Measurements from ENCODE around the gene DLG2.

The DLG2 gene

DNA sequence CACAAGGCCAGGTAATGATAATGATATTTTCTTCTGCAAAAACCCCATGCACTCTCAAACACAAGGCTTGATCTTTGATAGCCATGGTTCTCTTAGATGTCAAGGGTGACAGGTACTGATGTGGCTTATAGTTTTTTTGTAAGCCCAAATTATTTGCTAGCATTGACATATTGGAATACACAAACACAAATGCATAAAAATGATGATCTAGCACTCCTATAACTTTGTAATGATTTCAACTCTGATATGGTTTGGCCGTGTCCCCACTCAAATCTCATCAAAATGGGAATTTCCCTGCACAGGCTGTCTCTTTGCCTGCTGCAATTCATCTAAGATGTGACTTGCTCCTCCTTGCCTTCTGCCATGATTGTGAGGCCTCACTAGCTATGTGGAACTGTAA is 1768.5 kb downstream of the DLG2 start:
- TF ChIP-seq, protein P1, sequence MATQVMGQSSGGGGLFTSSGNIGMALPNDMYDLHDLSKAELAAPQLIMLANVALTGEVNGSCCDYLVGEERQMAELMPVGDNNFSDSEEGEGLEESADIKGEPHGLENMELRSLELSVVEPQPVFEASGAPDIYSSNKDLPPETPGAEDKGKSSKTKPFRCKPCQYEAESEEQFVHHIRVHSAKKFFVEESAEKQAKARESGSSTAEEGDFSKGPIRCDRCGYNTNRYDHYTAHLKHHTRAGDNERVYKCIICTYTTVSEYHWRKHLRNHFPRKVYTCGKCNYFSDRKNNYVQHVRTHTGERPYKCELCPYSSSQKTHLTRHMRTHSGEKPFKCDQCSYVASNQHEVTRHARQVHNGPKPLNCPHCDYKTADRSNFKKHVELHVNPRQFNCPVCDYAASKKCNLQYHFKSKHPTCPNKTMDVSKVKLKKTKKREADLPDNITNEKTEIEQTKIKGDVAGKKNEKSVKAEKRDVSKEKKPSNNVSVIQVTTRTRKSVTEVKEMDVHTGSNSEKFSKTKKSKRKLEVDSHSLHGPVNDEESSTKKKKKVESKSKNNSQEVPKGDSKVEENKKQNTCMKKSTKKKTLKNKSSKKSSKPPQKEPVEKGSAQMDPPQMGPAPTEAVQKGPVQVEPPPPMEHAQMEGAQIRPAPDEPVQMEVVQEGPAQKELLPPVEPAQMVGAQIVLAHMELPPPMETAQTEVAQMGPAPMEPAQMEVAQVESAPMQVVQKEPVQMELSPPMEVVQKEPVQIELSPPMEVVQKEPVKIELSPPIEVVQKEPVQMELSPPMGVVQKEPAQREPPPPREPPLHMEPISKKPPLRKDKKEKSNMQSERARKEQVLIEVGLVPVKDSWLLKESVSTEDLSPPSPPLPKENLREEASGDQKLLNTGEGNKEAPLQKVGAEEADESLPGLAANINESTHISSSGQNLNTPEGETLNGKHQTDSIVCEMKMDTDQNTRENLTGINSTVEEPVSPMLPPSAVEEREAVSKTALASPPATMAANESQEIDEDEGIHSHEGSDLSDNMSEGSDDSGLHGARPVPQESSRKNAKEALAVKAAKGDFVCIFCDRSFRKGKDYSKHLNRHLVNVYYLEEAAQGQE (IDR thresholded peaks at IDR 0.05; ENCODE audit: insufficient read depth in 1 of 2, low read depth in 2 of 2, low read length in 2 of 2) = no peak
- TF ChIP-seq FOXP2 (optimal IDR thresholded peaks at IDR 0.05; ENCODE audit: borderline replicate concordance, extremely low read depth, extremely low read length, insufficient read depth) (no peak), TAF1 (IDR thresholded peaks at IDR 0.05; ENCODE audit: borderline replicate concordance, insufficient read depth, low read length) (no peak), SIN3A (IDR thresholded peaks at IDR 0.05; ENCODE audit: borderline replicate concordance, insufficient read depth, low read length) (no peak), POLR2AphosphoS5 (IDR thresholded peaks at IDR 0.05; ENCODE audit: low read depth, low read length) (no peak)

DNA sequence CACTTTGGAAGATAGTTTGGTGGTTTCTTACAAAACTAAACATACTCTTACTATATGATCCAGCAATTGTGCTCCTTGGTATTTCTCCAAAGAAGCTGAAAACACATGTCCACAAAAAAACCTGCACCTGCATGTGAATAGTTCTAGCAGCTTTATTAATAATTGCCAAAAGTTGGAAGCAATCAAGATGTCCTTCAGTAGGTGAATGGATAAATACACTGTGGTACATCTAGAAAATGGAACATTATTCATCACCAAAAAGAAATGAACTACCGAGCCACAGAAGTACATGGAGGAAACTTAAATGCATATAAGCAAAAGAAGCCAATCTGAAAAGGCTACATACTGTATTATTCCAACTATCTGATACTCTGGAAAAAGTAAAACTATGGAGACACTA is 1771.9 kb downstream of the DLG2 start:
- TF ChIP-seq FOXP2 (optimal IDR thresholded peaks at IDR 0.05; ENCODE audit: borderline replicate concordance, extremely low read depth, extremely low read length, insufficient read depth) (no peak), SIN3A (IDR thresholded peaks at IDR 0.05; ENCODE audit: borderline replicate concordance, insufficient read depth, low read length) (no peak), TAF1 (IDR thresholded peaks at IDR 0.05; ENCODE audit: borderline replicate concordance, insufficient read depth, low read length) (no peak), POLR2AphosphoS5 (IDR thresholded peaks at IDR 0.05; ENCODE audit: low read depth, low read length) (no peak)
- TF ChIP-seq, protein P1 (IDR thresholded peaks at IDR 0.05; ENCODE audit: insufficient read depth in 1 of 2, low read depth in 2 of 2, low read length in 2 of 2) = no peak

DNA sequence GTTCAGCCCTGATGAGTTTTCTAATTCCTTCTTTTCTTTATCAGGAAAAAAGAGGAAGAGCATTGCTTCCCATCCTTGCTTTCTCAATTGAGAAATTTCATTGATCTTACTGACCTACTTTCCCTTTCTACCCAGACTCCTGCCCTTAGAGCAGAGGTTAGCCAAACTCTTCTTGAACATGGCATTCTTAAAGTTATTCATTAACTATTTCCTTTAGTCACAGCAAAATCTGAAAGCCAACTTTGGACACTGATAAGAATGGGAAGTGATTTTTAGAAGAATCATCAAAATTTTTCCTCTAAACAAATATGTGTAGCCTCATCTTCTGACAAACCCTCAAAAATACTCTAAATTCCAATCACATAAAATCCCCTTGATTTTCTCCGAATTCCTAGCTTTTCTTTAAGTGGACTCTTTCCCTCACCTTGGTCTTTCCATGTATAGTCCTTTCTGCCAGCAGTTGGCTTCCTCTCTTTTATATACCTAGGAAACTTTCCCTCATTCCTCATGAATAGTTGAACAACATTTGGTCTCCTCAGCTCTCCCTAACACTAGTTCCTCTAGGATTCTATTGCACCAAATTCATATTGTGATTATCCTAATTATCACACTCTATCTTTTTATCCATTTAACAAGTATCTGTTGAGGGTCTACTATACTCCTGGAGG is 1774.2 kb downstream of the DLG2 start:
- TF ChIP-seq TAF1 (IDR thresholded peaks at IDR 0.05; ENCODE audit: borderline replicate concordance, insufficient read depth, low read length) (no peak), SIN3A (IDR thresholded peaks at IDR 0.05; ENCODE audit: borderline replicate concordance, insufficient read depth, low read length) (no peak), FOXP2 (optimal IDR thresholded peaks at IDR 0.05; ENCODE audit: borderline replicate concordance, extremely low read depth, extremely low read length, insufficient read depth) (no peak), POLR2AphosphoS5 (IDR thresholded peaks at IDR 0.05; ENCODE audit: low read depth, low read length) (no peak)
- TF ChIP-seq, protein P1 (IDR thresholded peaks at IDR 0.05; ENCODE audit: insufficient read depth in 1 of 2, low read depth in 2 of 2, low read length in 2 of 2) = no peak

DNA sequence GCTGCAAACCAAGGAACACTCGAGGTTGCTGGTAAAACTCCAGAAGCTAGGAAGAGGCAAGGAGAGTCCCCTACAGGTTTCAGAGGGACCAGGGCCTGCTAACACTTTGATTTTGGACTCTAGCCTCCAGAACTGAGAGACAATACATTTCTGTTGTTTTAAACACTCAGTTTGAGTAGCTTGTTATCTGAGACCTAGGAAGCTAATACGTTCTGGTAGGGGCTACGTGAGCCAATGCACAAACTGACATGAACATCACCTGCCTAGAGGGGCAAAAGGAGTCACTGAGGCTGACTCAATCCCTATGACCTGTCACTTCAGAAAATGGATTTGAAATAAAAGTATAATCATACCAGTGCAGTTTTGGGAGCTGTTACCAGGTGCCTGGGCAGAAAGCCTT is 1775.1 kb downstream of the DLG2 start:
- no peak for TF ChIP-seq TAF1 (IDR thresholded peaks at IDR 0.05; ENCODE audit: borderline replicate concordance, insufficient read depth, low read length)
- TF ChIP-seq, protein P1 (IDR thresholded peaks at IDR 0.05; ENCODE audit: insufficient read depth in 1 of 2, low read depth in 2 of 2, low read length in 2 of 2) = no peak
- TF ChIP-seq SIN3A (IDR thresholded peaks at IDR 0.05; ENCODE audit: borderline replicate concordance, insufficient read depth, low read length) = no peak
- no peak for TF ChIP-seq POLR2AphosphoS5 (IDR thresholded peaks at IDR 0.05; ENCODE audit: low read depth, low read length)
- TF ChIP-seq FOXP2 (optimal IDR thresholded peaks at IDR 0.05; ENCODE audit: borderline replicate concordance, extremely low read depth, extremely low read length, insufficient read depth) = no peak
